HepG2 (cell line): Measurements from ENCODE around the gene MYLK.

Experiments used
- ATF3 ChIP-seq: sonication (generic); formaldehyde crosslinking; IDR thresholded peaks from 2 replicates; pipeline ENCODE4 v1.4.0; 2020; ENCODE audit warnings: missing genetic modification reagents
- BRCA1 ChIP-seq: sonication (generic); formaldehyde crosslinking; IDR thresholded peaks from 2 replicates; pipeline ENCODE4 v1.4.0; 2020; ENCODE audit warnings: missing genetic modification reagents
- CTCF ChIP-seq: sonication (generic); formaldehyde crosslinking; IDR thresholded peaks from 2 replicates; pipeline ENCODE4 v1.5.0; 2020; ENCODE audit warnings: mild to moderate bottlenecking, missing genetic modification reagents, moderate library complexity
- ETS1 ChIP-seq: sonication (generic); formaldehyde crosslinking; IDR thresholded peaks from 2 replicates; pipeline ENCODE4 v1.4.0; 2020; ENCODE audit warnings: missing genetic modification reagents
- PHF20 ChIP-seq: sonication (generic); formaldehyde crosslinking; IDR thresholded peaks from 2 replicates; pipeline ENCODE4 v1.5.0; 2020; ENCODE audit warnings: mild to moderate bottlenecking, missing genetic modification reagents
- POLR2AphosphoS5 ChIP-seq: IDR thresholded peaks from 2 replicates; pipeline ENCODE4 v1.6.1; 2012; ENCODE audit warnings: low read depth, low read length
- RORA ChIP-seq: sonication (generic); formaldehyde crosslinking; IDR thresholded peaks from 2 replicates; pipeline ENCODE4 v1.5.0; 2020; ENCODE audit warnings: mild to moderate bottlenecking, missing genetic modification reagents, moderate library complexity
- SP2 ChIP-seq: sonication (generic); formaldehyde crosslinking; IDR thresholded peaks from 2 replicates; pipeline ENCODE4 v1.5.1; 2020; ENCODE audit warnings: mild to moderate bottlenecking, missing genetic modification reagents
- ZHX2 ChIP-seq, 2 experiments: sonication (generic) in 1 of 2; formaldehyde crosslinking in 1 of 2; IDR thresholded peaks; 2 replicates each; pipeline versions ENCODE4 v1.6.1 to v1.9.0; 2014 to 2022; ENCODE audit warnings: antibody characterized with exemption in 1 of 2, borderline replicate concordance in 1 of 2, inconsistent platforms in 1 of 2, low read depth in 1 of 2, missing genetic modification reagents in 1 of 2
- ZNF414 ChIP-seq: sonication (generic); formaldehyde crosslinking; IDR thresholded peaks from 2 replicates; pipeline ENCODE4 v1.5.0; 2020; ENCODE audit warnings: missing genetic modification reagents

GRCh38 chr3:123914829-123915228 lies 30.7 kb upstream of the MYLK start:
- TF ChIP-seq POLR2AphosphoS5 (no peak), RORA (CRISPR knock-in tag) (no peak), PHF20 (CRISPR knock-in tag) (no peak), SP2 (no peak), ZNF414 (CRISPR knock-in tag) (no peak), ATF3 (CRISPR knock-in tag) (no peak), CTCF (CRISPR knock-in tag) (no peak), ETS1 (CRISPR knock-in tag) (no peak), BRCA1 (no peak), ZHX2 (IDR thresholded peaks at IDR 0.05; ENCODE audit: low read depth) (no peak), ZHX2 (CRISPR knock-in tag; IDR thresholded peaks at IDR 0.05; ENCODE audit: borderline replicate concordance) (no peak)
